ENCODE data around the gene RAET1L. TPM values are rescaled to one million over a fixed set of nuclear protein-coding genes. Genes with fewer than 3 reads are reported as not detected.

RAET1L gene
- total and polyA plus RNA-seq, 9 of the 15 experiments (the other 6 are each of a cell fraction or from before 2014, with no cell fraction given) = not detected

GRCh38 chr6:150004783-150005717 is 20.3 kb downstream of the RAET1L start (continued):
- TF ChIP-seq, protein P1, sequence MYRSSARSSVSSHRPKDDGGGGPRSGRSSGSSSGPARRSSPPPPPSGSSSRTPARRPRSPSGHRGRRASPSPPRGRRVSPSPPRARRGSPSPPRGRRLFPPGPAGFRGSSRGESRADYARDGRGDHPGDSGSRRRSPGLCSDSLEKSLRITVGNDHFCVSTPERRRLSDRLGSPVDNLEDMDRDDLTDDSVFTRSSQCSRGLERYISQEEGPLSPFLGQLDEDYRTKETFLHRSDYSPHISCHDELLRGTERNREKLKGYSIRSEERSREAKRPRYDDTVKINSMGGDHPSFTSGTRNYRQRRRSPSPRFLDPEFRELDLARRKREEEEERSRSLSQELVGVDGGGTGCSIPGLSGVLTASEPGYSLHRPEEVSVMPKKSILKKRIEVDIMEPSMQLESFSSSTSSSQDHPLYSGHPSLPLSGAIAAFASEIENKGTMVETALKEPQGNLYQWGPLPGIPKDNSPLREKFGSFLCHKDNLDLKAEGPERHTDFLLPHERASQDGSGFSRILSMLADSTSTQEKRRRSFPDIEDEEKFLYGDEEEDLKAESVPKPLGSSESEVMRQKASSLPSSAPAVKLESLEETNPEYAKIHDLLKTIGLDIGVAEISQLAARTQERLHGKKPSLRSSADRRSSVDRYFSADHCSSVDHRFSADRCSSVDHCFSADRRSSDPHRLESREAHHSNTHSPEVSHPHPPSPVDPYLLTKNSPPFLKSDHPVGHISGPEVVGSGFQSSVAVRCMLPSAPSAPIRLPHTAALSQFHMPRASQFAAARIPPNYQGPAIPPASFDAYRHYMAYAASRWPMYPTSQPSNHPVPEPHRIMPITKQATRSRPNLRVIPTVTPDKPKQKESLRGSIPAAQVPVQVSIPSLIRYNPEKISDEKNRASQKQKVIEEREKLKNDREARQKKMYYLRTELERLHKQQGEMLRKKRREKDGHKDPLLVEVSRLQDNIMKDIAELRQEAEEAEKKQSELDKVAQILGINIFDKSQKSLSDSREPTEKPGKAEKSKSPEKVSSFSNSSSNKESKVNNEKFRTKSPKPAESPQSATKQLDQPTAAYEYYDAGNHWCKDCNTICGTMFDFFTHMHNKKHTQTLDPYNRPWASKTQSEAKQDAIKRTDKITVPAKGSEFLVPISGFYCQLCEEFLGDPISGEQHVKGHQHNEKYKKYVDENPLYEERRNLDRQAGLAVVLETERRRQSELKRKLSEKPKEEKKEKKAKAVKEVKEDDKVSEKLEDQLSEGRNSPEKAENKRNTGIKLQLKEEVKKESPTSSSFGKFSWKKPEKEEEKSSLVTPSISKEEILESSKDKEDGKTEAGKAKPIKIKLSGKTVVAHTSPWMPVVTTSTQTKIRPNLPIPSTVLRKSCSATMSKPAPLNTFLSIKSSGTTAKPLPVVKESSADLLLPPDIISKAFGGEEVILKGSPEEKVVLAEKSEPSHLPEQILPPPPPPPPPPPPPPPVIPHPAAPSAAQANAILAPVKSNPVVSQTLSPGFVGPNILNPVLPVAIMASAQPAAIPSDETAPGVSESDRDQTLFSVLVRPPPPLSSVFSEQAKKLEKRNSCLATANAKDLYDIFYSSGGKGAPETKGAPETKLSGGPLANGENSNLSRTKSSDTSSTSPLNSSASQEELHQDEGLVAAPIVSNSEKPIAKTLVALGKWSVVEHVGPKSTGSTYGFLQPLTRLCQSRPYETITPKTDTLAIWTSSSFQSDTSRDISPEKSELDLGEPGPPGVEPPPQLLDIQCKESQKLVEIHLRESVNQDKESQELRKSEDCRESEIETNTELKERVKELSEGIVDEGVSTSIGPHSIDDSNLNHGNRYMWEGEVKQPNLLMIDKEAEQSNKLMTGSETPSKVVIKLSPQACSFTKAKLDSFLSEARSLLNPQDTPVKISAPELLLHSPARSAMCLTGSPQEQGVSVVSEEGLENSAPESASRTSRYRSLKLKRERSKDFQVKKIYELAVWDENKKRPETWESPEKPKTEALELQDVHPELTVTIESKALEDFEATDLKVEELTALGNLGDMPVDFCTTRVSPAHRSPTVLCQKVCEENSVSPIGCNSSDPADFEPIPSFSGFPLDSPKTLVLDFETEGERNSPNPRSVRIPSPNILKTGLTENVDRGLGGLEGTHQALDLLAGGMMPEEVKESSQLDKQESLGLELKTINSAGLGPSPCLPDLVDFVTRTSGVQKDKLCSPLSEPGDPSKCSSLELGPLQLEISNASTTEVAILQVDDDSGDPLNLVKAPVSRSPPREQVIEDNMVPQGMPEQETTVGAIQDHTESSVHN (IDR thresholded peaks at IDR 0.05; ENCODE audit: borderline replicate concordance in 1 of 2, low read depth in 1 of 2) = no peak
- TF ChIP-seq TBP (optimal IDR thresholded peaks at IDR 0.05; ENCODE audit: low read depth, low read length) (peak; percentile 63), PTBP1 (IDR thresholded peaks at IDR 0.05; ENCODE audit: low read depth, low read length) (no peak), L3MBTL2 (IDR thresholded peaks at IDR 0.05) (peak; percentile 55; the same call in 1 of the 2 replicates), KLF6 (CRISPR knock-in tag; IDR thresholded peaks at IDR 0.05; ENCODE audit: borderline replicate concordance) (peak; percentile 47; the same call in 1 of the 2 replicates), KDM2B (CRISPR knock-in tag; IDR thresholded peaks at IDR 0.05) (no peak), EZH2 (IDR thresholded peaks at IDR 0.05; ENCODE audit: borderline replicate concordance, low read depth, low read length) (no peak), HDAC2 (IDR thresholded peaks at IDR 0.05) (0 out of 2 replicates have a peak, but pooled peaks have one; percentile 45), PATZ1 (CRISPR knock-in tag; IDR thresholded peaks at IDR 0.05; ENCODE audit: borderline replicate concordance) (no peak; the same call in 1 of the 2 replicates), MAFG (tag; conservative IDR thresholded peaks at IDR 0.05) (no peak), PYGO2 (tag; IDR thresholded peaks at IDR 0.05) (no peak), BRD9 (IDR thresholded peaks at IDR 0.05; ENCODE audit: low read depth, partially characterized antibody) (no peak), CREBBP (IDR thresholded peaks at IDR 0.05; ENCODE audit: low read depth, low read length) (no peak)
- TF ChIP-seq, protein P2, sequence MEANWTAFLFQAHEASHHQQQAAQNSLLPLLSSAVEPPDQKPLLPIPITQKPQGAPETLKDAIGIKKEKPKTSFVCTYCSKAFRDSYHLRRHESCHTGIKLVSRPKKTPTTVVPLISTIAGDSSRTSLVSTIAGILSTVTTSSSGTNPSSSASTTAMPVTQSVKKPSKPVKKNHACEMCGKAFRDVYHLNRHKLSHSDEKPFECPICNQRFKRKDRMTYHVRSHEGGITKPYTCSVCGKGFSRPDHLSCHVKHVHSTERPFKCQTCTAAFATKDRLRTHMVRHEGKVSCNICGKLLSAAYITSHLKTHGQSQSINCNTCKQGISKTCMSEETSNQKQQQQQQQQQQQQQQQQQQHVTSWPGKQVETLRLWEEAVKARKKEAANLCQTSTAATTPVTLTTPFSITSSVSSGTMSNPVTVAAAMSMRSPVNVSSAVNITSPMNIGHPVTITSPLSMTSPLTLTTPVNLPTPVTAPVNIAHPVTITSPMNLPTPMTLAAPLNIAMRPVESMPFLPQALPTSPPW (CRISPR knock-in tag; IDR thresholded peaks at IDR 0.05) = peak; percentile 91

Measured in K562 (cell line).